Suprapubic skin (tissue), 4 donors: ENCODE data around the gene PFN1. TPM values are rescaled to one million over a fixed set of nuclear protein-coding genes. Genes with fewer than 3 reads are reported as not detected.

ENCODE experiments used
- DNase-seq, 2 donors: peaks; one replicate each; pipeline ENCODE4 v3.0.0-alpha.2; 2019; ENCODE audit warnings: low spot score in 2 of 2
- H3K27ac ChIP-seq: fragments of 200-600 bp; sonication (generic); one replicate; pipeline ENCODE4 v1.5.1; 2019
- H3K27me3 ChIP-seq: fragments of 200-600 bp; sonication (generic); one replicate; pipeline ENCODE4 v1.5.1; 2019
- H3K36me3 ChIP-seq: fragments of 200-600 bp; sonication (generic); one replicate; pipeline ENCODE4 v1.5.1; 2019
- H3K4me1 ChIP-seq: fragments of 200-600 bp; sonication (generic); one replicate; pipeline ENCODE4 v1.5.1; 2019
- H3K4me3 ChIP-seq: fragments of 200-600 bp; sonication (generic); one replicate; pipeline ENCODE4 v1.5.1; 2019; ENCODE audit warnings: mild to moderate bottlenecking
- H3K9me3 ChIP-seq: fragments of 200-600 bp; sonication (generic); one replicate; pipeline ENCODE4 v1.5.1; 2019
- CTCF ChIP-seq, 2 donors: fragments of 200-600 bp in 1 of 2; fragments of 450-650 bp in 1 of 2; sonication (generic) in 1 of 2; IDR thresholded peaks; one replicate each; pipeline ENCODE4 v1.5.1; 2016 to 2019; ENCODE audit warnings: antibody characterized with exemption in 2 of 2, mild to moderate bottlenecking in 1 of 2, moderate library complexity in 1 of 2
- EP300 ChIP-seq: sonication (generic); formaldehyde crosslinking; IDR thresholded peaks from one replicate; pipeline ENCODE4 v1.6.1; 2017; ENCODE audit warnings: antibody characterized with exemption
- POLR2A ChIP-seq, 2 donors: fragments of 450-650 bp; IDR thresholded peaks; one replicate each; pipeline ENCODE4 v1.6.1; 2017; ENCODE audit warnings: antibody characterized with exemption in 2 of 2, mild to moderate bottlenecking in 2 of 2, moderate library complexity in 2 of 2
- POLR2AphosphoS5 ChIP-seq, 3 donors: sonication (generic); formaldehyde crosslinking; IDR thresholded peaks; one replicate each; pipeline ENCODE4 v1.6.1; 2017; ENCODE audit warnings: antibody characterized with exemption in 3 of 3
- WGBS: methylation state at CpG from one replicate; pipeline ENCODE4 v1.1.5; 2018; 5-methylcytosine and 5-hydroxymethylcytosine counted together
- total RNA-seq, 4 donors: library from RNA; depleted of rRNA; stranded (reverse); fragments of >200 nt; gene quantifications; one replicate each; pipeline ENCODE4 v1.1.0, GENCODE V29; 2016

The PFN1 gene
- total RNA-seq, 4 donors from 2014 or later = 392 to 756 (median 686) TPM

DNA sequence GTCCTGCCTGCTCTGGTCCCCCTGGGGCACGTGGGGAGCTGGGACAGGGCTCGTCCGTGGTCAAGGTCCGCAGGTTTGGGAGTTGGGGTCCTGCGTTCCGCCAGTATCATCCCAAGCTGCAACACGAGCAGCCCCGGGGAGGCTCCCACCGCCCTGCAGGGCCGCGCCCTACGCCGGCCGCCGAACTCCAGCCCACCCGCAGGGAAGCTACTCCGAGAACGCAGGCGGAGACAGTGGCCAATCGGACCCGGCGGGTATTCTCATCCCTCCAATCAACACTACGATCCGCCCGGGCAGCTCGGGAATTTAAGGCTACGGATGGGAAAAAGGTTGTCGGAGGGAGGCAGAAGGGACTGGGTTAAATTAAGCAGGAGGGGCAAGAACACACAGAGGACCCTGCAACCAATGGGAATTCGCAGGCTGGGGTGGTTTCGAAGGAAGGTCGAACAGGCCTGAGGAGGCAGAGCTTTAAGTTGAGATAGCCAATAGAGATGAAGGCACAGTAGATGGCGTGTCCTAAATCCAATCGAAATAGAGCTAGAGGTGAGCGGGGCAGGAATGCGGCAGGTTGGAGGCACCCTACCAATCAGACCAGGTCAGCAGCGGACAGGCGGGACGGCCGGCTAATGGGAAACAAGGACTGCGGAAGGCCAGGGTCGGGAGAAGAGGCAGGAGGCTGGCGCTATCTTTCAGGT, 18.7 kb upstream of the PFN1 start:
- Histone ChIP-seq H3K4me3 (peak overlapping the region; percentile 55), H3K27me3 (no peaks in the 10 kb centered on the region), H3K36me3 (peaks cover 21% of the 10 kb centered on the region), H3K4me1 (peaks cover 38% of the 10 kb centered on the region), H3K9me3 (no peaks in the 10 kb centered on the region), H3K27ac (peak overlapping the region; percentile 90)
- TF ChIP-seq EP300 (no peak), POLR2A (IDR thresholded peaks at IDR 0.05) (no peak), CTCF (IDR thresholded peaks at IDR 0.05) (no peak), POLR2AphosphoS5 (IDR thresholded peaks at IDR 0.05) (no peak)
- under 1% methylated on average over 36 of the region's 42 CpGs for WGBS
- peak; percentile 99 for DNase-seq

GRCh38 chr17:4965311-4965986, 17.1 kb upstream of the PFN1 start:
- no peak for DNase-seq
- Histone ChIP-seq H3K36me3 (peaks cover 15% of the 10 kb centered on the region), H3K4me3 (no peak overlapping the region), H3K27me3 (no peaks in the 10 kb centered on the region), H3K4me1 (peaks cover 38% of the 10 kb centered on the region), H3K27ac (peak overlapping the region; percentile 85), H3K9me3 (no peaks in the 10 kb centered on the region)
- WGBS = 97% methylated on average over 15 of the region's 15 CpGs
- TF ChIP-seq POLR2A (IDR thresholded peaks at IDR 0.05) (no peak), CTCF (IDR thresholded peaks at IDR 0.05) (no peak)

GRCh38 chr17:4960279-4960922, 12.1 kb upstream of the PFN1 start:
- Histone ChIP-seq H3K4me1 (peaks cover 2% of the 10 kb centered on the region), H3K27ac (no peak overlapping the region), H3K27me3 (no peaks in the 10 kb centered on the region), H3K36me3 (peaks cover 20% of the 10 kb centered on the region), H3K4me3 (no peak overlapping the region), H3K9me3 (no peaks in the 10 kb centered on the region)
- 83% methylated on average over 9 of the region's 9 CpGs for WGBS
- DNase-seq = peak in 1 of 2 donors; percentile 41
- TF ChIP-seq POLR2AphosphoS5 (IDR thresholded peaks at IDR 0.05) = no peak
- TF ChIP-seq POLR2A (IDR thresholded peaks at IDR 0.05) = no peak
- TF ChIP-seq CTCF (IDR thresholded peaks at IDR 0.05) = no peak
- no peak for TF ChIP-seq EP300

DNA sequence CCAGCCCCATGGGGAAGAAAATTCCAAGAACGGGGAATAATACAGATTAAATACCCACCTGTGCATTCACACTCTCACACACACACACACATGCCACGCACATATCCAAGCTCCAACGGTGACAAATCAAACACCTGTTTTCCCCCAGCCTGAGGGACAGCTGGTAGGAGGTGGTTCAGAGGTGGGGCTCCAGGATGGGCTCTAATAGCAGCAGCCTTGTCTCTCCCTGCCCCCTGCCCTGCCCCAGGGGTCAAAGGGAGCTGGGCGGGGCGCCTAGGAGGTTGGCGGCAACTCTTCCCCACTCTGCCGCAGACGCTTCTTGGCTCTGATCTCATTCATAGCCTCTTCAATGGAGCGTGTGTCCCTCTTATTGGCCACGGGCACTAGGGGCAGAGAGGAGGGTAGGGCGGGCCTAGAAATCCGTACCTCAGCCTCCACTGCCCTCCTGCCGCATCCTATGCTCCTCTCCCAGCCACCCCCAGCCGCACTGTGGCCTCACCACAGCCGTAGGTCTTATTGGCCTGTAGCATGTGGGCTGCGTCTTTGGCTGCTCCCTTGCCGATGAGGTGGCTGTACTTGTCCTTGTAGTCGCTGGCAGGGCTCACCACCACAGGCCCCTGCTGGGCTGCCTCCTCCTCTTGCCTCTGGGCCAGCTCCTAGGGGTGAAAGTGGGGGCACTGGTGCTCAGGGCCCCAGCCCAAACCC, 11.1 kb upstream of the PFN1 start:
- peak in 1 of 2 donors; percentile 76 for DNase-seq
- no peaks in the 10 kb centered on the region for H3K9me3 ChIP-seq
- no peaks in the 10 kb centered on the region for H3K4me1 ChIP-seq
- no peaks in the 10 kb centered on the region for H3K27me3 ChIP-seq
- TF ChIP-seq POLR2AphosphoS5 (IDR thresholded peaks at IDR 0.05) (no peak), POLR2A (IDR thresholded peaks at IDR 0.05) (no peak), EP300 (no peak), CTCF (IDR thresholded peaks at IDR 0.05) (no peak)
- no peak overlapping the region for H3K4me3 ChIP-seq
- 88% methylated on average over 16 of the region's 18 CpGs for WGBS
- H3K36me3 ChIP-seq = peaks cover 20% of the 10 kb centered on the region
- no peak overlapping the region for H3K27ac ChIP-seq

DNA sequence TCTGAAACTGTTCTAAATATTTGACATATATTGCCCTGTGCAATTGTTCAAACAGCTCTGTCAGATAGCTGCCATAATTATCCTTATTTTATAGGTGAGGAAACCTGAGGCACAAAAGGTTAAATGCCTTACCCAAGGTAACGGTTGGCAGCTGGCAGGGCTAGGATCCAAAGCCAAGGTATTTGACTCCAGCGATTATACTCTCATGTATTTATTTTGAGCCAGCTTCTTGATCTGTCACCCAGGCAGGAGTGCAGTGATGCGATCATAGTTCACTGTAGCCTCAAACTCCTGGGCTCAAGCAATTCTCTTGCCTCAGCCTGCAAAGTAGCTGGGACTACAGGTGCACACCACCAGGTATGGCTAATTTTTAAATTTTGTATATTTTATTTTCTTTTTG, 9.8 kb upstream of the PFN1 start:
- H3K27ac ChIP-seq = no peak overlapping the region
- 75% methylated on average over 3 of the region's 3 CpGs for WGBS
- no peaks in the 10 kb centered on the region for H3K9me3 ChIP-seq
- no peaks in the 10 kb centered on the region for H3K27me3 ChIP-seq
- H3K4me3 ChIP-seq = no peak overlapping the region
- H3K4me1 ChIP-seq = peaks cover 6% of the 10 kb centered on the region
- H3K36me3 ChIP-seq = peaks cover 20% of the 10 kb centered on the region
- DNase-seq = no peak
- no peak for TF ChIP-seq EP300
- TF ChIP-seq POLR2AphosphoS5 (IDR thresholded peaks at IDR 0.05) = no peak
- TF ChIP-seq POLR2A (IDR thresholded peaks at IDR 0.05) = no peak
- TF ChIP-seq CTCF (IDR thresholded peaks at IDR 0.05) = no peak
